ENCODE measurements around the gene SCGB1A1. TPM values are rescaled to one million over a fixed set of nuclear protein-coding genes. Genes with fewer than 3 reads are reported as not detected.

SCGB1A1 gene
- total RNA-seq, 4 donors from 2014 or later = not detected

- Histone ChIP-seq H3K36me3 (no peaks in the 10 kb centered on the region), H3K27ac (peak overlapping the region in 2 of 4 donors; percentile 7 to 18), H3K4me1 (peaks cover 0 to 66% (median 51%) of the 10 kb centered on the region in 4 donors), H3K27me3 (no peaks in the 10 kb centered on the region), H3K4me3 (no peak overlapping the region), H3K9me3 (no peaks in the 10 kb centered on the region)
- 60 to 75% methylated on average over 4 of the region's 4 CpGs for WGBS, 2 donors
- no peak for DNase-seq (ENCODE audit: low spot score in 2 of 2)
- TF ChIP-seq EP300 (IDR thresholded peaks at IDR 0.05) (no peak), POLR2A (IDR thresholded peaks at IDR 0.05) (no peak), CTCF (IDR thresholded peaks at IDR 0.05) (no peak)
Observed at GRCh38 chr11:62438641-62439040, 19.8 kb downstream of the SCGB1A1 start.

- DNase-seq (ENCODE audit: low spot score in 2 of 2) = peak in 1 of 2 donors; percentile 67
- 32 to 34% methylated on average over 23 of the region's 23 CpGs for whole genome bisulfite sequencing, 2 donors
- H3K9me3 ChIP-seq = no peaks in the 10 kb centered on the region
- peaks cover 0 to 66% (median 50%) of the 10 kb centered on the region in 4 donors for H3K4me1 ChIP-seq
- no peaks in the 10 kb centered on the region for H3K36me3 ChIP-seq
- peak overlapping the region; percentile 47 to 88 (median 83) for H3K27ac ChIP-seq
- TF ChIP-seq CTCF (IDR thresholded peaks at IDR 0.05) (no peak), EP300 (IDR thresholded peaks at IDR 0.05) (peak in 1 of 2 donors; percentile 69)
- H3K4me3 ChIP-seq = no peak overlapping the region
- H3K27me3 ChIP-seq = no peaks in the 10 kb centered on the region
Observed at GRCh38 chr11:62439785-62440602, 21.2 kb downstream of the SCGB1A1 start.

- TF ChIP-seq EP300 (IDR thresholded peaks at IDR 0.05) = peak in 1 of 2 donors; percentile 53
- no peak for TF ChIP-seq CTCF (IDR thresholded peaks at IDR 0.05)
- TF ChIP-seq POLR2A (IDR thresholded peaks at IDR 0.05) = no peak
- Histone ChIP-seq H3K4me3 (peak overlapping the region; percentile 17 to 42 (median 31)), H3K9me3 (no peaks in the 10 kb centered on the region), H3K36me3 (no peaks in the 10 kb centered on the region), H3K27me3 (no peaks in the 10 kb centered on the region), H3K4me1 (peaks cover 0 to 71% (median 52%) of the 10 kb centered on the region in 4 donors), H3K27ac (peak overlapping the region; percentile 79 to 98 (median 90))
- peak; percentile 35 to 57 for DNase-seq (ENCODE audit: low spot score in 2 of 2)
- WGBS, 2 donors = 33 to 55% methylated on average over 13 to 17 of the region's 17 CpGs
Observed at GRCh38 chr11:62443390-62444235, 24.8 kb downstream of the SCGB1A1 start.

GRCh38 chr11:62444236-62444833 is 25.5 kb downstream of the SCGB1A1 start:
- TF ChIP-seq CTCF (IDR thresholded peaks at IDR 0.05) = peak in 1 of 5 experiments; percentile 12
- peak in 1 of 2 donors; percentile 50 for TF ChIP-seq POLR2A (IDR thresholded peaks at IDR 0.05)
- peak in 1 of 2 donors; percentile 67 for TF ChIP-seq EP300 (IDR thresholded peaks at IDR 0.05)
- H3K4me1 ChIP-seq = peaks cover 0 to 67% (median 51%) of the 10 kb centered on the region in 4 donors
- H3K36me3 ChIP-seq = no peaks in the 10 kb centered on the region
- WGBS, 2 donors = 1 to 21% methylated on average over 16 to 23 of the region's 23 CpGs
- peak; percentile 59 to 61 for DNase-seq (ENCODE audit: low spot score in 2 of 2)
- H3K9me3 ChIP-seq = no peaks in the 10 kb centered on the region
- H3K27ac ChIP-seq = peak overlapping the region; percentile 79 to 98 (median 90)
- no peaks in the 10 kb centered on the region for H3K27me3 ChIP-seq
- peak overlapping the region; percentile 17 to 42 (median 31) for H3K4me3 ChIP-seq

Measured in tibial nerve (tissue), 4 donors.